MCF 10A (cell line): ENCODE results near the gene NAA10. TPM values are rescaled to one million over a fixed set of nuclear protein-coding genes. Genes with fewer than 3 reads are reported as not detected.
A peak's percentile ranks its signal among the peaks of the same experiment; 100 is the strongest.

ENCODE experiments used
- BruUV-seq: library from RNA; stranded (reverse); fragments of 400-500 nt; replicated peaks from 2 replicates; lab custom pipeline; 2021; lab: Mats Ljungman, UMichigan
- CTCF ChIA-PET: fragments of 300-600 bp; sonication (Branson Sonifier 250); formaldehyde crosslinking; extraction: SDS; loops from one replicate; lab custom pipeline; 2021; ENCODE audit warnings: antibody characterized with exemption, inconsistent platforms; lab: Yijun Ruan, JAX
- POLR2A ChIA-PET: fragments of 300-600, 350-650 bp; sonication (Branson Sonifier 250); formaldehyde crosslinking; extraction: SDS; loops from one replicate; lab custom pipeline; 2020; ENCODE audit warnings: antibody characterized with exemption, inconsistent platforms; lab: Yijun Ruan, JAX
- DNase-seq: peaks from one replicate; pipeline ENCODE4 v3.0.0-alpha.2; 2018; ENCODE audit not compliant: unreplicated experiment
- H3K27ac Mint-ChIP-seq: one replicate; pipeline ENCODE4 v1.8.0; 2022; ENCODE audit warnings: mild to moderate bottlenecking, low read depth, mixed read lengths; ENCODE audit not compliant: unreplicated experiment
- H3K27me3 Mint-ChIP-seq: one replicate; pipeline ENCODE4 v1.8.0; 2022; ENCODE audit warnings: mixed read lengths; ENCODE audit not compliant: insufficient read depth, unreplicated experiment
- H3K36me3 Mint-ChIP-seq: one replicate; pipeline ENCODE4 v1.8.0; 2022; ENCODE audit warnings: mild to moderate bottlenecking, moderate library complexity, mixed read lengths; ENCODE audit not compliant: insufficient read depth, unreplicated experiment
- H3K4me1 Mint-ChIP-seq: one replicate; pipeline ENCODE4 v1.8.0; 2022; ENCODE audit warnings: mixed read lengths; ENCODE audit not compliant: insufficient read depth, unreplicated experiment
- H3K4me3 Mint-ChIP-seq: one replicate; pipeline ENCODE4 v1.8.0; 2022; ENCODE audit warnings: mild to moderate bottlenecking, moderate library complexity, mixed read lengths; ENCODE audit not compliant: unreplicated experiment
- H3K9me3 Mint-ChIP-seq: one replicate; pipeline ENCODE4 v1.8.0; 2022; ENCODE audit warnings: mixed read lengths; ENCODE audit not compliant: unreplicated experiment
- intact Hi-C: fragments of 100-400 bp; cut with micrococcal nuclease; formaldehyde crosslinking; loops from 2 replicates; pipeline ENCODE4 v1.14.1; 2022
- total RNA-seq: library from RNA; stranded (reverse); gene quantifications from 2 replicates; pipeline ENCODE4 v1.2.3, GENCODE V29; 2022
- TF ChIP-seq, protein P1 (sequence below): fragments of 200-600 bp; IDR thresholded peaks from one replicate; pipeline ENCODE4 v1.8.0; 2022; ENCODE audit warnings: antibody characterized with exemption, mild to moderate bottlenecking; ENCODE audit not compliant: unreplicated experiment

NAA10 gene
- total RNA-seq, 1 experiment from 2014 or later: 166 TPM

- ChIA-PET POLR2A (interaction anchor here (0.6 to 1.5 kb wide), 6 partner anchors 12 to 191 kb away, joined by 3 to 4 read pairs (median 3); partner anchors contain the start of genes HCFC1, IDH3G and SSR4), CTCF (interaction anchor here (0.6 to 5.0 kb wide), 15 partner anchors 8 to 307 kb away, joined by 3 to 31 read pairs (median 4); partner anchors contain the start of gene PLXNB3)
- H3K36me3 Mint-ChIP-seq: no peaks in the 10 kb centered on the region
- peaks cover 9% of the 10 kb centered on the region for H3K4me1 Mint-ChIP-seq
- no peak overlapping the region for H3K4me3 Mint-ChIP-seq
- TF ChIP-seq, protein P1, sequence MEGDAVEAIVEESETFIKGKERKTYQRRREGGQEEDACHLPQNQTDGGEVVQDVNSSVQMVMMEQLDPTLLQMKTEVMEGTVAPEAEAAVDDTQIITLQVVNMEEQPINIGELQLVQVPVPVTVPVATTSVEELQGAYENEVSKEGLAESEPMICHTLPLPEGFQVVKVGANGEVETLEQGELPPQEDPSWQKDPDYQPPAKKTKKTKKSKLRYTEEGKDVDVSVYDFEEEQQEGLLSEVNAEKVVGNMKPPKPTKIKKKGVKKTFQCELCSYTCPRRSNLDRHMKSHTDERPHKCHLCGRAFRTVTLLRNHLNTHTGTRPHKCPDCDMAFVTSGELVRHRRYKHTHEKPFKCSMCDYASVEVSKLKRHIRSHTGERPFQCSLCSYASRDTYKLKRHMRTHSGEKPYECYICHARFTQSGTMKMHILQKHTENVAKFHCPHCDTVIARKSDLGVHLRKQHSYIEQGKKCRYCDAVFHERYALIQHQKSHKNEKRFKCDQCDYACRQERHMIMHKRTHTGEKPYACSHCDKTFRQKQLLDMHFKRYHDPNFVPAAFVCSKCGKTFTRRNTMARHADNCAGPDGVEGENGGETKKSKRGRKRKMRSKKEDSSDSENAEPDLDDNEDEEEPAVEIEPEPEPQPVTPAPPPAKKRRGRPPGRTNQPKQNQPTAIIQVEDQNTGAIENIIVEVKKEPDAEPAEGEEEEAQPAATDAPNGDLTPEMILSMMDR: peak; percentile 59
- no TSS peak for BruUV-seq
- H3K9me3 Mint-ChIP-seq: no peaks in the 10 kb centered on the region
- peak; percentile 63 for DNase-seq
- peaks cover 22% of the 10 kb centered on the region for H3K27me3 Mint-ChIP-seq
- no peak overlapping the region for H3K27ac Mint-ChIP-seq
- intact Hi-C loops: no loop called here
Observed at GRCh38 chrX:153922932-153923857, 11.6 kb downstream of the NAA10 start.

GRCh38 chrX:153921511-153922446 lies 13.1 kb downstream of the NAA10 start:
- BruUV-seq: no TSS peak
- Mint-ChIP-seq H3K4me3 (no peak overlapping the region), H3K27ac (no peak overlapping the region), H3K27me3 (peaks cover 32% of the 10 kb centered on the region), H3K36me3 (no peaks in the 10 kb centered on the region), H3K4me1 (peaks cover 17% of the 10 kb centered on the region), H3K9me3 (no peaks in the 10 kb centered on the region)
- TF ChIP-seq, protein P1: no peak
- intact Hi-C loops: no loop called here
- CTCF ChIA-PET: interaction anchor here (0.5 to 5.0 kb wide), 14 partner anchors 10 to 899 kb away, joined by 3 to 31 read pairs (median 4); no protein-coding TSS in a partner anchor
- POLR2A ChIA-PET: no interaction called here
- DNase-seq: no peak

DNA sequence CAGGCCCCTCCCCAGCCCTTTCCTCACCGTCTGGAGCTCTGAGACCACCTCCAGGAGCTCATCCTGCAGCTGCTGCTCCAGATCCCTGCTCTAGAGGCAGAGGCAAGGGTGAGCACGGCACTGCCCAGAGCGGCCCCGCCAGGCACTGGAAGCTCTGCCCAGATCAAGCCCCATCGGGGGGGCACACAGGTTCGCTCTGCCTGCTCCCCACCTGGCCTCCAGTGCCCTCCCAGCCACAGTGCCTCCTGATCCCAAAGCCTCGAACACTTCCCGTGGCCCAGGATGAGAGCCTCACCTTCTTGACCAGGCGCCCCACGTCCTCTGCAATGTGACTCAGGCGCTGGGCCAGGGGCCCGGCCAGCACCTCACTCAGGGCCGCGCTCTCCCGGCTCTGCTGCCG lies 13.8 kb downstream of the NAA10 start:
- no peak for DNase-seq
- Mint-ChIP-seq H3K36me3 (no peaks in the 10 kb centered on the region), H3K27ac (no peak overlapping the region), H3K9me3 (no peaks in the 10 kb centered on the region), H3K4me1 (peaks cover 17% of the 10 kb centered on the region), H3K4me3 (no peak overlapping the region), H3K27me3 (peaks cover 39% of the 10 kb centered on the region)
- intact Hi-C loops: no loop called here
- TF ChIP-seq, protein P1: no peak
- POLR2A ChIA-PET: interaction anchor here (0.6 kb wide), 1 partner anchor 50 kb away, joined by 3 read pairs; no protein-coding TSS in a partner anchor
- CTCF ChIA-PET: interaction anchor here (1.1 to 5.0 kb wide), 3 partner anchors 9 to 28 kb away, joined by 3 to 31 read pairs (median 4); no protein-coding TSS in a partner anchor
- BruUV-seq: no TSS peak
